Measurements from ENCODE around the gene LOXL4.

DNA sequence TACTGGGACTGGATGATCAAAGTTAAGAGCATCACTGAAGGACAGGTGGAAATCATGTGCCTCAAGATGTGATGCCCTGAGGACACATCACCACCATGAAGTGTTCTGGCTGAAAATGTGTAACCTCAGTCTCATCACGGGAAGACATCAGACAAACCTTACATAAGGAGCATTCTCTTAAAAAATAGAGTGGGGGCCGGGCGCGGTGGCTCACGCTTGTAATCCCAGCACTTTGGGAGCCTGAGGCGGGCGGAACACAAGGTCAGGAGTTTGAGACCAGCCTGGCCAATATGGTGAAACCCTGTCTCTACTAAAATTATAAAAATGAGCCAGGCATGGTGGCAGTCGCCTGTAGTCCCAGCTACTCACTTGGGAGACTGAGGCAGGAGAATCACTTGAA is 65.6 kb downstream of the LOXL4 start:
- TF ChIP-seq, protein P1, sequence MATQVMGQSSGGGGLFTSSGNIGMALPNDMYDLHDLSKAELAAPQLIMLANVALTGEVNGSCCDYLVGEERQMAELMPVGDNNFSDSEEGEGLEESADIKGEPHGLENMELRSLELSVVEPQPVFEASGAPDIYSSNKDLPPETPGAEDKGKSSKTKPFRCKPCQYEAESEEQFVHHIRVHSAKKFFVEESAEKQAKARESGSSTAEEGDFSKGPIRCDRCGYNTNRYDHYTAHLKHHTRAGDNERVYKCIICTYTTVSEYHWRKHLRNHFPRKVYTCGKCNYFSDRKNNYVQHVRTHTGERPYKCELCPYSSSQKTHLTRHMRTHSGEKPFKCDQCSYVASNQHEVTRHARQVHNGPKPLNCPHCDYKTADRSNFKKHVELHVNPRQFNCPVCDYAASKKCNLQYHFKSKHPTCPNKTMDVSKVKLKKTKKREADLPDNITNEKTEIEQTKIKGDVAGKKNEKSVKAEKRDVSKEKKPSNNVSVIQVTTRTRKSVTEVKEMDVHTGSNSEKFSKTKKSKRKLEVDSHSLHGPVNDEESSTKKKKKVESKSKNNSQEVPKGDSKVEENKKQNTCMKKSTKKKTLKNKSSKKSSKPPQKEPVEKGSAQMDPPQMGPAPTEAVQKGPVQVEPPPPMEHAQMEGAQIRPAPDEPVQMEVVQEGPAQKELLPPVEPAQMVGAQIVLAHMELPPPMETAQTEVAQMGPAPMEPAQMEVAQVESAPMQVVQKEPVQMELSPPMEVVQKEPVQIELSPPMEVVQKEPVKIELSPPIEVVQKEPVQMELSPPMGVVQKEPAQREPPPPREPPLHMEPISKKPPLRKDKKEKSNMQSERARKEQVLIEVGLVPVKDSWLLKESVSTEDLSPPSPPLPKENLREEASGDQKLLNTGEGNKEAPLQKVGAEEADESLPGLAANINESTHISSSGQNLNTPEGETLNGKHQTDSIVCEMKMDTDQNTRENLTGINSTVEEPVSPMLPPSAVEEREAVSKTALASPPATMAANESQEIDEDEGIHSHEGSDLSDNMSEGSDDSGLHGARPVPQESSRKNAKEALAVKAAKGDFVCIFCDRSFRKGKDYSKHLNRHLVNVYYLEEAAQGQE (IDR thresholded peaks at IDR 0.05; ENCODE audit: insufficient replicate concordance, low read depth): no peak
- TF ChIP-seq, protein P2, sequence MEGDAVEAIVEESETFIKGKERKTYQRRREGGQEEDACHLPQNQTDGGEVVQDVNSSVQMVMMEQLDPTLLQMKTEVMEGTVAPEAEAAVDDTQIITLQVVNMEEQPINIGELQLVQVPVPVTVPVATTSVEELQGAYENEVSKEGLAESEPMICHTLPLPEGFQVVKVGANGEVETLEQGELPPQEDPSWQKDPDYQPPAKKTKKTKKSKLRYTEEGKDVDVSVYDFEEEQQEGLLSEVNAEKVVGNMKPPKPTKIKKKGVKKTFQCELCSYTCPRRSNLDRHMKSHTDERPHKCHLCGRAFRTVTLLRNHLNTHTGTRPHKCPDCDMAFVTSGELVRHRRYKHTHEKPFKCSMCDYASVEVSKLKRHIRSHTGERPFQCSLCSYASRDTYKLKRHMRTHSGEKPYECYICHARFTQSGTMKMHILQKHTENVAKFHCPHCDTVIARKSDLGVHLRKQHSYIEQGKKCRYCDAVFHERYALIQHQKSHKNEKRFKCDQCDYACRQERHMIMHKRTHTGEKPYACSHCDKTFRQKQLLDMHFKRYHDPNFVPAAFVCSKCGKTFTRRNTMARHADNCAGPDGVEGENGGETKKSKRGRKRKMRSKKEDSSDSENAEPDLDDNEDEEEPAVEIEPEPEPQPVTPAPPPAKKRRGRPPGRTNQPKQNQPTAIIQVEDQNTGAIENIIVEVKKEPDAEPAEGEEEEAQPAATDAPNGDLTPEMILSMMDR (IDR thresholded peaks at IDR 0.05; ENCODE audit: insufficient read depth, low read length): no peak
